ENCODE results near the gene MOV10L1.
"Not testable (repeated sequence)": the region's sequence is repeated elsewhere in the genome, so short reads cannot be mapped to it uniquely, and the experiment has no call there.

Gene MOV10L1

GRCh38 chr22:50111056-50111455, 21.2 kb downstream of the MOV10L1 start:
- no peak for DNase-seq

- peak; percentile 87 for DNase-seq
Observed at GRCh38 chr22:50112151-50113118, 22.6 kb downstream of the MOV10L1 start.

- peak; percentile 83 for DNase-seq
Observed at GRCh38 chr22:50114221-50115021, 24.6 kb downstream of the MOV10L1 start.

DNA sequence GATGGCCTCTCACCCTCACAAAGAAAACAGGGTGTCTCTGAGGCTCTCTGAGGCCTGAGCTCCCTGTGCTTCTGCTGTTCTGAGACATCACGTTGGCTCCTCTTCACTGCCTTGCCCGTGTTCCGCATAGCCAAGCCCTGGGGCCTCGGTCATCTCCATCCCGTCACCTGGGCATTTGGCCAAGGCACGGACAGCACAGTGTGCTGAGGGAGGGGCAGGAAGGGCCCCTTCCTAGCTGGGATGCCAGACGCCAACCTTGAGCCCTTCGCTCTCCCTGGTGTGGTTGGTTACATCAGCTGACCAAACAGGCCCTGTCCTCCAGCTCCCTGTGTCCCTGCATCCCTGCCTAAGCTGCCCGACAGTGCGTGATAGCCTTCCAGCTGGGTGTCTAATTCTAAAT, 25.9 kb downstream of the MOV10L1 start:
- no peak for DNase-seq

- no peak for DNase-seq
Observed at GRCh38 chr22:50117168-50117762, 27.5 kb downstream of the MOV10L1 start.

DNA sequence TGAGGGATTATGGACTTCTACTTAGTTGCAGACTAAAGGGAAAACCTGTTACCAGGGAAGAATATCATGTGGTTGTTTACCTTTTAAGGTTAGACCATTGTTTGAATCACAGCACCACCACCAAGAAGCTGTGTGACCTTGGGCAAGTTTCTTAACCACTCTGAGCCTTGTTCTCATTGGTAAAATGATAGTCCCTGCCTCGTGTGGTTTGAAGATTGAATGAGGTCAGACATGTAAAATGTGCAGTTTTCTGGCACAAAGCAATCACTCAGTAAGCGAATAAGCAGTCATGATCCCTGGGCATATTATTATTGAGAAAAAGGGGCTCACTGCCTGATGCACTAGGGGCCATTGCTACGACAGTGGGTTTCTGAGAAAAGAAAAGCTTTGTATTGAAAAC, 28.3 kb downstream of the MOV10L1 start:
- no peak for DNase-seq

DNA sequence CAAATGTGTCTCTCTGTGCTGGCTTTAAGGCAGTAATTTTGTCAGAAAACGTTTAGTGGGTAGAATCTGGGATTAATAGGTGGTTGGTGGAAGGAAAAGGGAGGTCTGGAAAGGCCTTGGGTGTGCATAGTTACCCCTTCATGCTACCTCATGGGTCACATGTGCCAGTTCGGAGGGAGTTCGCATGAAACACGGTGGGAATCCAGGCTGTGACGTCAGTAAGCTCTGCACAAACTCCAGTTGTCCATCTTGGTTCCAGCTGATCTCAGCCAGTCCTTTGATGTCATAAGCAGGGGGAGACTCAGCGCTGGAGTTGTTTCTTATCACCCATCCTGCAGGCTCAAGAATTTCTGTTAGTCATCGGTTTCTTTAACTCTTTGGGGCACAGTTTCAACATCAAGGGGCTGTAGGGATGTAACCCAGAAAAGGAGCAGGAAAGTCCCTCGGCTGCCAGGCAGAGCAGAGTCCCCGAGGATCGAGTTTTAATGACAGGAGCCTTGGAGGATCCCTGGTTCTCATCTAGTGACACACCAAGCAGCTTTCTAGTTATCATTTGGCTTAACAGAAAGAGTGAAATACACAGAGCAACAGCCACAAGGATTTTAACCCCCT, 28.9 kb downstream of the MOV10L1 start:
- DNase-seq = peak; percentile 84

- DNase-seq = no peak
Observed at GRCh38 chr22:50119169-50119767, 29.5 kb downstream of the MOV10L1 start.

DNA sequence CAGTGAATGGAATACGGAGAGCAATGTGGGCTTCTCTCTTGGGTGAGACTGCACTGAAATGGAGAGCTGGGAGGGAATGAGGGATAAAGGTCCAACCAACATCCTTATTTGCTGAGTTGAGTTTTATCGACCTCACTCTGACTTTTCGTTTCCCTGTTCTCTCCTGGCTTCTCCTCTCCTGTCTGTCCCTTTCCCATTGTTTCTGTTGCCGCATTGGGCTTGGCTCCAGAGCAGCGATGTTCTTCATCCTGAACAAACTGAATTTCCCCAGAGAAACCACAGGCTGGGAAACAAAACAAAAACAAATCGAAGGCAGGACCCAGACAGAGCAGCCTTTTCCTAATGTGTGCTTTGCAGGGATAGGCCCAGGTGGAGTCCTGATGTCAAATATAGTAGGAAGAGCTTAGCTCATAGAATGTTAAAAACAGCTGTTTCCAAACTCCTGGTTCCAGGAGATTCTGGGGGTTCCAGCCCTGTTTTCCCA, 30.0 kb downstream of the MOV10L1 start:
- DNase-seq = no peak

DNA sequence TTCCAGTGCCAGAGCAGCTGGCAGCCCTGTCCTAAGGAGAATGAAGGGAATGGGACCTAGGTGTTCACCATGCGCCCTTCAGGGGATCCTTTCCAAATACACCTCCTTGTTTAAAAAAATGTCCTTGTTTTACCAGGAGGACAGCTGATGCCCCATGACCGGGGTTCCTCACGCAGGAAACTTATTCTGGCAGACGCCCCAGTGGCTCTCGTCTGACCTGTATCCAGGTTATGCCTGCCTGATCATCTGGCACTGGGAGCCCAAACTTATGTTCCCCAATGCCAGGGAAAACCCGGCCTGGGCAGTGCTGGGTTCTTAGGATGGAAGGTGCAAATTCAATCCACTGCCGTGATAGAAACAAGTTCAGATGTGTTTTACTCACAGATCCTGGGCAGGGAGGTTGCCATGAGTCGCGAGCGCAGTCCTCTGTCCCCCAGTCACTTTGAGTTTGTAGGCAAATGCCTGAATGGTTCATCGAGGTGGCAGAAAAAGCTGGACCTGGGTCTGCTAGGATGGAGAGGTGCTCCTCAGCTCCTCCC, 31.5 kb downstream of the MOV10L1 start:
- DNase-seq = no peak

GRCh38 chr22:50123119-50123518, 33.3 kb downstream of the MOV10L1 start:
- DNase-seq = no peak

DNA sequence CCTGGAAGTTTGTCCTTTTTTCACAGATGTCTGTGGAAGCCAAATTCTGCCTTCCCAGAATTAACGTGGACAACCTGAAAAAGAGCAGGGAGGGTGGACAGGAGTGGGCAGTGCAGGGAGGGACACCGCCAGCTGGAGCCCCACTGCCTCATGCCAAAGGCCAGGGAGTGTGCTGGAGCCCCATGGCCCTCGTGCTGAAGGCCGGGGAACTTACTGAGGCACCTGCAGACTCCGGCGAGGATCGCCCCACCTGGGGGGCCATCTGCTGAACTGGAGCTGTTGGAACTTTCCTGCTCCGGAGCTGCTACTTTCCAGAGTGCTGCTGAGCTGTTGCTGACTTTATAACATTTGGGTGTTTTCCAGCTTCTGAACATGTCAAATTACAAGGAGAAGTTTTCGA, 35.2 kb downstream of the MOV10L1 start:
- no peak for DNase-seq

- peak; percentile 56 for DNase-seq
Observed at GRCh38 chr22:50129121-50129736, 39.4 kb downstream of the MOV10L1 start.

DNA sequence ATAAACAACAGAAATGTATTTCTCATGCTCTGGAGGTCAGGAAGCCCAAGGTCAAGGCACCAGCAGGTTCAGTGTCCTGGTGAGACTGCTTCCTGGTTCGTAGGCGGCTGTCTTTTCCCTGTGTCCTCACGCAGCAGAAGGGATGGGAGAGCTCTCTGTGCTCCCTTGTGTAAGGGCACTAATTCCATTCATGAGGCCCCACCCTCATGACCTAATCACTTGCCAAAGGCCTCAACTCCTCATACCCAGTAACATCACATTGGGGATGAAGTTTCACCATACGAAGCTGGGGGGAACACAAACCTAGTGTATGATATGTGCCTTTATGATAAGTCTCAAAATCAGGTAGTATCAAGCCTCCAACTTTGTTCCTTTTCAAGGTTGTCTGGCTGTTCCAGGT, 42.1 kb downstream of the MOV10L1 start:
- no peak for DNase-seq

GRCh38 chr22:50134481-50134880, 44.7 kb downstream of the MOV10L1 start:
- DNase-seq = no peak

DNA sequence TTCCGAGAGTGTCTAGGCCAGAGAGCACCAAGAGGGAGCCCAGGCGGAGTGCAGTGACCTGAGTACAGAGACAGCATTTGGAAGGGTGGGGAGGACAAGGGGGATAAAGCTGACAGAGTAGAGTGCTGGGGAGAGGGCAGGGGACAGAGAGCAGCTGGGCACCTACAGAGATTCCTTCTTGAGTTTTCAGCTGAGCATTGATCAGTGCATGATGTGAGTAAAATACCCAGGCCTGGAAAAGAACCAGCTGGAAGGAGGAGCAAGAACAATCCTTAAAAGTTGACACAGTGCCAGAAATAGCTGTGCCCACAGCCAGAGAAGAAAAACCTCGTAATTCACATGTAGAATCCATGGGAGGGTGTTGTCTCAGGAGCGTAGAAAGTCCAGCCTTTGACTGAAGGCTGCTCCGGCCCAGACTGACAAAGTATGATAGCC, 46.8 kb downstream of the MOV10L1 start:
- peak; percentile 16 for DNase-seq

DNA sequence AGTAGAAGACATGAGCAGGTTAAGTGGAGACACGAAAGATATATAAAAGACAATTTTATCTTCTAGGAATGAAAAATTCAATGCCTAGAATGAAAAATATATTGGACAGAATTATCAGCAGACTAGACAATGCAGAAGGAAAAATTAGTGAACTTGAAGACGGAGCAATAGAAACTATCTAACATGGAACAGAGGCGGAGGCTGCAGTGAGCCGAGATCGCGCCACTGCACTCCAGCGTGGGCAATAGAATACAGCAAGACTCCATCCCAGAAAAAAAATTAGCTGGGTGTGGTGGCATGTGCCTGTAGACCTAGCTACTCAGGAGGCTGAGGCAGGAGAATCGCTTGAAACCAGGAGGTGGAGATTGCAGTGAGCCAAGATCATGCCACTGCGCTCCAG, 47.5 kb downstream of the MOV10L1 start:
- DNase-seq = not testable (repeated sequence)

GRCh38 chr22:50138041-50138440, 48.2 kb downstream of the MOV10L1 start:
- DNase-seq = no peak

DNA sequence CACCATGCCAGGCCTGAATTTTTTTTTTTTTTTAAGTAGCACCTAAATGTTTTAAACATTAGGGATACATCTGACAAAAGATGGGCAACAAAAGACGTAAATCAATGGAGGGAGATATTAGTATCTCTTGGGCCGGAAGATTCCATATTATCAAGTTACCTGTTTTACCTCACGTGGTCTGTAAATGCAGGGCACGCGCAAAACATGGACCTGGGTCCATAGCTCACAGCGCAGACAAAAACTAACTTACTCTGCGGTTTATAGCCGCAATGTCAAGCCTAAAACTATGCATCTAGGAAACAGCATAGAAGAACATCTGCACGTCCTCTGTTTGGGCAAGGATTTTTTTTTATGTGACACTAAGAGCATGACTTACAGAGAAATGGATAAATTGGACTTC, 49.2 kb downstream of the MOV10L1 start:
- DNase-seq = no peak

- no peak for DNase-seq
Observed at GRCh38 chr22:50139843-50140415, 50.1 kb downstream of the MOV10L1 start.

DNA sequence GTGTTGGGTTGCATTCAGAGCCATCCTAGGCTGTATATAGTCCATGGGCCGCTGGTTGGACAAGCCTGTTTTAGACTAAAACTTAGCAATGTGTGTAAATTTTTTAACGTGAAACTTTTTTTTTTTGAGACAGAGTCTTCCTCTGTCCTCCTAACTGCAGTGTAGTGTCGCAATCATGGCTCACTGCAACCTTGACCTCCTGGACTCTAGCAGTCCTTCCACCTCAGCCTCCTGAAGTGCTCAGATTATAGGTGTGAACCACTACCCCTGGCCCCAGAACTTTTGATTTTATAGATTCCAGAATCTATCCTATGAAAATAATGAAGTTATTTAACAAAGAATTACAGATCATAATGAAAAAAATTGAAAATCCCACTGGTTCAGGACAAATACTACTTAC, 50.8 kb downstream of the MOV10L1 start:
- DNase-seq = no peak
